Forelimb muscle (tissue), 1 donor: Measurements from ENCODE around the gene ZNF423. TPM values are rescaled to one million over a fixed set of nuclear protein-coding genes. Genes with fewer than 3 reads are reported as not detected.

Experiments
- DNase-seq: peaks from one replicate; pipeline ENCODE4 v3.0.0-alpha.2; 2013; ENCODE audit warnings: low read depth
- polyA plus RNA-seq: library from polyadenylated mRNA; unstranded; fragments of 120-200 nt; gene quantifications from one replicate; pipeline ENCODE4 v1.2.1, GENCODE V29; 2013; ENCODE audit not compliant: insufficient read length

ZNF423 gene
- polyA plus RNA-seq, 1 donor: 26.2 TPM

DNA sequence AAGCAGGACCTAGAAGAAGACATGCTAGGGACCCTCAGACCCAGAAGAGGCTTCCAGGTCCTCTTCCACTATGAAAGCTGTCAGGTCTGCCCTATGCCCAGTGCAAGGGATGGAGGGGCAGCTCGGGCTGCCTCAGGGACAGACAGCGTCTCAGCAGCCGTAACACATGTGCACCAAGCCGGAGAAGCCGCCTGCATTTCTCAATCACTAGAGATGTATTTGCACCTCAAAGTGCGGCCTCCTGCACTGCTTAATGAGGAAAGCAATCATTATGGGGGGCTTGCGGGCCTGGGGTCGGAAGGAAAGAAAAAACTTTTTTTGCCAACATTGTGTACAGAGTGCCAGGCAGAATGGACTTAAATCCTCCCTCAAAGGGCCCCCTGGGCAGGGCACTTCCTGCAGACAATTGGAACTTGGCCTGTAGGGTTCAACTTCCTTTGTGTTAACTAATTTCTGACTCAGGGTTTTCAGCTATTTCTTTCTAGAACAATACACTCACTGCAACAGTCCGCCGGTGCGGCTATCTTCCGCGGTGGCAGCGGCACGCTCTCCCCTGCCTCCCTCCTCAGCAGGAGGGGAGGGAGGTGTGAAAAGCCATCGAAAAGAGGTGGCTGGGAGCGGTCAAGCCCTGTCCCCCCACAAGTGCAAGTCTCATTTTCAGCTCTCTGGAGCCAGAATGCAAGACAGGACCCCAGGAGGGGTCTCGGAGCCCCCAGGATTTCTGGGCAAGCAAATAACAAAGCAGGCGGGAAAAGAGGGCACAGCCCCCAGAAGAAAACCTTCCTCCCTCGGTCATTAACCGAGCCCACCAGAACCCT is 101.2 kb downstream of the ZNF423 start:
- no peak for DNase-seq

DNA sequence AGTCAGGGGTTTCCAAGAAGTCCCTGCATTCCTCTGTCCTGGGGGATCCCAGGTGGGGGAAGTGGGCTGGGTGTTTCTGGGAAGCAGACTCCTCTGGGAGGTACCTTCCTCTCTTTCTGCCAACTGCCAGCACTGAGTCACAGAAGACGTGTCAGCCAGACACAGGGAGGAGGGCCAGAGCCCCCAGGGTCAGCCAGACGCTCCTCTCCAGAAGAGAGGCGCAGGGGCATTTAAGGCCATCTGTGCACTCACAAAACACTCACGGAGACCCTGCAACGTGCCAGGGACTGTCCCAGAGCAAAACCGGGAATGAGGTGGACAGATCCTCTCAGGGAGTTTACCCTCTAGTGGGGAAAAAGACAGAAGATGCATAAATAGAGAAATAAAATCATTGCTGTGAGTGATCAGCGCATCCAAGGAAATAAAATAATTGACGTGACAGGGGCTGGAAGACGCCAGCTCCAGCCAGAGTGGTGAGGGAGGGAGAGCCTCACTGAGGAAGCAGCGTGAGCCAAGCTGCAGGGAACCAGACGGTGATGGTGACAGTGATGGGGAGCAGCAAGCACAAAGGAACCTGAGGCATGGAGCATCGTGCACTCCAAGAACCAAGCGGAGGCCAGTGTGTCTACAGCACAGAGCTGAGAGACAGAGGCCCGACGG is 105.4 kb downstream of the ZNF423 start:
- DNase-seq: no peak

GRCh38 chr16:49749816-49750215 is 106.1 kb downstream of the ZNF423 start:
- no peak for DNase-seq

DNA sequence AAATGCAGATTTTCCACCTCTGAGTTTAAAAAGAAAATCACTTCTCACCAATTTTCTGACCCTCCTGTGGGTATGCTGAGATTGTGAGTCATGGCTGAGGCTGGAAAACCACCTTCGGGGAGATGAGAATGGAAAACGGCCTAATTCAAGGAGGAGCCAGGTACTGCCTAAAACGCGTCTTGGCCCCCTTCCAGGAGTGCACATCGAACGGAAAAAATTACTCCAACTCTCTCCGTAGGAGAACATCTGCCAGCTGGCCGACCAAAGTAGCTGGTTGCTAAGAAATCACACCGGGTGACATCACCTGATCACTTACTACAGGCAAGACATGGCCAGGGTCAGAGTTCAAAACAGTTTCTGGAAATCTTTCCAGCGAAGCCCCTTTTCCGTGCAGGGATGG is 107.6 kb downstream of the ZNF423 start:
- DNase-seq: peak; percentile 62

DNA sequence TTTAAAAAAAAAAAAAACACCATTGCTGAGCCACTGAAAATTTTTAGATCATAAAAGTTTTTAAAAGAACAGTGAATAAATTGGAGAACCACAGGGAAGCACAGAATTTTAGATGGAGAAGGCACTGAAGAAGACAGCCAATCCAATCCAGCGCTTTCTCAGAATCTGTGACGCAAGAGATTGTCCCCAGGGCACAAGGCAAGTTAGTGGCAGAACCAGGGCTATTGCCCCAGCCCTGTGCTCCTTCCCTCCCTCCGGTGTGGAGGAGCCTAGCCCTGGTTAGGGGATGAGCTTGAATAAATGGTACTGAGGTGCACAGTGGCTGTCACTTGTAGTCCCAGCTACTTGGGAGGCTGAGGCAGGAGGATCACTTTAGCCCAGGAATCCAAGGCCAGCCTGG is 108.3 kb downstream of the ZNF423 start:
- no peak for DNase-seq

DNA sequence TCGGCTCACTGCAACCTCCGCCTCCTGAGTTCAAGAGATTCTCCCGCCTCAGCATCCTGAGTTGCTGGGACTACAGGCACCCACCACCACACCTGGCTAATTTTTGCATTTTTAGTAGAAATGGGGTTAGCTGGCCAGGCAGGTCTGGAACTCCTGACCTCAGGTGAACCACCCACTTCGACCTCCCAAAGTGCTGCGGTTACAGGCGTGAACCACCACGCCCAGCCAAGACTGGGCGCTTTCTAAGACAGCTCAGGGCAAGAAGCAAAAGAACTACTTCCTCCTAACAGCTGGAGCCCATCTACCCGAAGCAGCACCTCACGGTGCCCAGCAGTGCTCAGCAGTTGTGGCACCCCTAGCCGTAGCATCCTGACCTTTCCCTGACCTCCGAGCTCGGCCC is 109.4 kb downstream of the ZNF423 start:
- no peak for DNase-seq

DNA sequence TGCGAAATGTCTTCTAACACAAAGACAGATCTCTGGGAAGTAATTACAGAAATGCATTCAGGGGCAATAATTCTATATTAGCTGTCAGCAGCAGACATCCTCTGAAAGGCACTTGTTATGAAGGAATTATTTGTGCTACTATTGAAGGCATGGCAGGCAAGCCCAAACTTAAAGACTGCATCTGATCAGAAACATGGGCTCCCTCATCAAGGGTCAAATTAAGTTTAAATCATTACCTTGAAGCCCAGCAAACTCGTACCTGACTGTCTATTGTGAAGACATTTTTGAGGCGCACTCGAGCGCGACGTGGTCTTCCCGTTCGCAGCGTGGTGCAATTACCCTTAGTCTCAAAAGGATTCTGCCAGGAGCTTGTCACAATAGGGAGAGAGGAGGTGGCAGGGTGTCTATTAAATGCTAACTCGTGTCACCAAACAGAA is 110.6 kb downstream of the ZNF423 start:
- no peak for DNase-seq

DNA sequence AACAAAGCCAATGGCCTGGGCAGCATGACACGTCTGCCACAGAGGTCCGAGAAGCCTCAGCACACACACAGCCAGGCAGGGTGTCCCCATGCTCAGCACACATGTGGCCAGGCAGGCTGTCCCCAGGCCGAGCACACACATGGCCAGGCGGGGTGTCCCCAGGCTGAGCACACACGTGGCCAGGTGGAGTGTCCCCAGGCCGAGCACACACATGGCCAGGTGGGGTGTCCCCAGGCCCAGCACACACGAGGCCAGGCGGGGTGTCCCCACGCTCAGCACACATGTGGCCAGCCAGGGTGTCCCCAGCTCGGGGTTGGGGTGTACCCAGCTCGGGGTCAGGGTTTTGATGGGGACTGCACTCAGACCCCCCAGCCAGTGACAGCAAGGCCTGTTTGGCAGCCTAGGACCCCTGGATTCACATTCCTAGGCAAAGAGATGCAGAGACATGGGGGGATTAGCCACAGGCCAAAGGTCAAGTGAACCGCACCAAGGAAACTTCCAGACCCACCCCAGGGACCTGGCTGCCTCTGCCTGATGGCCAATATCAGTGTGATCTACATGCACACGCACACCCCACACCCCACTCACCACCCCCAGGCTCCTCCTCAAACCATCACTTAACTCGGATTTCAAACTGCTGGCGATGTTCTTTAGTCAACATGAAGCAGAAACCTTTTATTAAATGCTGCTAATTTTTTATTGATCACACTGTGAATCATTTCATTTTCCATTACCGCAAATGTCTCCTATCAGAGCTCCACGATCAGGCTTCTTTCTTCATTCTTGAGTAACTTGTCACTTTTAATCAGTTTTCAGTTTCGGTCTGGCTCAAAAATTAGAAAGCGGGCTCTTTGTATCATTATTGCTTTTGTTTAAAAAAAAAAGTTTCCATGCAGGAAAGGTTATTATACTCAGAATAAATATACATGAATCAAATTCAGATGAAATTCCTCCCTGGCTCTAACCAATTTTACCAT is 111.4 kb downstream of the ZNF423 start:
- no peak for DNase-seq

- no peak for DNase-seq
Observed at GRCh38 chr16:49743658-49744057, 112.3 kb downstream of the ZNF423 start.

DNA sequence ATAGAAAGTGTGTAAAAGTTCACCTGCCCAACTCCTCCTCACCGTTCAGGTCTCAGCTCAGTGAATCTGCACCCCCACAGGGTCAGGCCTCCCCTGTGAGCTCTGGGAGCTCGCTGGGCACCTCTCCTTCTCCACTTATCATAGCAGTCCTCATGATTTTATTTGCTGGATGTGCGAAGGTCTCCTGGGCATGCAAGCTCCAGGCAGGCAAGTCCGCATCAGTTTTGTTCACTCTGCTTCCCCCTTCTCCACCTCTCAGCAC is 112.8 kb downstream of the ZNF423 start:
- DNase-seq: no peak

GRCh38 chr16:49742428-49743202 is 113.3 kb downstream of the ZNF423 start:
- DNase-seq: no peak

DNA sequence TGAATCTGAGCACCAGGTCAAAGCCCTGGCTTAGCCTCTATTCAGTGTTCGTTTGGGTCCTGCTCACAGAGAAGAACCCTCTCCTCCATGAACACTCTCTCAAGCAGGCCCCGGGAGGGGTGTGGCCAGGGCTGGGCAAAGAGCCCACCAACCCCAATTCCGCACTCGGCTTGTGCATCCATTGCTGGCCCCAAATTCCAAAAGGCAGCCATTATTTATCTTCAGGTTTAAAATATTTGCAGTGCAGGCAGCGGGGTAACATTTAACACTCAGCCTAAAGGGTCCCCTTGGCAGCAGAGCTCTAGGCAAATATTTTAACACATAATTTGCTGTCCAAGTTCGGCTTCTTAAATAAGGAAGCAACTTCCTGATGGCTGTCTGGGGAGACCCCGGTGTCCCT is 115.7 kb downstream of the ZNF423 start:
- DNase-seq: no peak

DNA sequence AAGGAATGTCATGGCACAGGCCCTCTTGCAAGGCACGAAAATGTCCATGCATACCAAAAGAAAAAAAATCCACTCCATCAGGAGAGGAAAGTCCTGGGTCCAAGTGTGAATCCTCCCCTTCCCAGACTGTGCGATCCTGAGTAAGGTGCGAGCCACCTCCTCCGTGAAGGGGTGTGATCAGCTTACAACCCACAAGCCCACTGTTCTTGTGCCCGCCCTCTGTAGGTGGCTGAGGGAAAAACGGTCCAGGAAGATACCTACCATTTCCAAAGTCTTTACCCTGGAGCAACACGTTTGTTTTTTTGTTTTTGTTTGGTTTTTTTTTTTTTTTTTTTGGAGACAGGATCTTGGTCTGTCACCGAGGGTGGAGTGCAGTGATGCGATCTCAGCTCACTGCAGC is 116.5 kb downstream of the ZNF423 start:
- no peak for DNase-seq

- no peak for DNase-seq
Observed at GRCh38 chr16:49738832-49739231, 117.1 kb downstream of the ZNF423 start.

DNA sequence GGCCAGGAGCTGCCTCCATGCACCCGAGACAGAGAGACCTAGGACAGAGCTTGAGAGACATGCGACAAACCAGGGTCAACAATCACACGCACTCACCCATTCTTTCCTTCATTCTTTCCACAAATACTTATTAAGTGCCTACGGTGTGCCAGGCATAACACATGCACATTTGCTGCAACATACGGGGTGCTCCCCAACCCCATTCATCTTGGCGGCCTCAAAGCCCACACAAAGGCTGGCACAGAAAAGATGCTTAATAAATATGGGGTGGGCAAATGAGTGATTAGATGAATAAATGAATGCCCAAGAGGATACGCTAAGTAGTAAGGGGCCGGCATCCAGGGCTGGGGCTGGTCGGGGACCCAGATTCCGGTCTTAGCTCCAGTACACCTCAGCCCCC is 117.9 kb downstream of the ZNF423 start:
- DNase-seq: no peak

DNA sequence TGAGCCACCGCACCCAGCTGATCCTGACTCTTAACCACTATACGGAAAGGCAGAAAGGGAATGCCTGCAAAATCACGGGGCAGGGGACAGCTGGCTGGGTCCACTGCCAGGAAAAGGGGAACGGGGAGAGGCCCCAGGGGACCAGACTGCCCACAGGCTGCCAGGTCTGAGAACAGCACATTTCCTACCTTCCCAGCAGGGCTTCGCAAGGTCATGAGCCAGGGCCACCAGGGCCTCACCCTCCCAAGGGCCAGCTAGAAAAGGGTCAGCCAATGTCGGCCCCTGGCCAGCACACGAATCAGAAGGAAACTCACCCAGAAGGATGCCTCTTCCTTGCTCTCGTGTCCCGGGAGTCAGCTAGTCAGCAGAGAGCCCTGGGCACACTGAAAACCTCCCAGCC is 118.4 kb downstream of the ZNF423 start:
- no peak for DNase-seq

GRCh38 chr16:49734331-49734730 is 121.6 kb downstream of the ZNF423 start:
- no peak for DNase-seq

- DNase-seq: no peak
Observed at GRCh38 chr16:49733313-49734009, 122.5 kb downstream of the ZNF423 start.

GRCh38 chr16:49731911-49732310 is 124.0 kb downstream of the ZNF423 start:
- no peak for DNase-seq

- DNase-seq: no peak
Observed at GRCh38 chr16:49730772-49731171, 125.1 kb downstream of the ZNF423 start.

DNA sequence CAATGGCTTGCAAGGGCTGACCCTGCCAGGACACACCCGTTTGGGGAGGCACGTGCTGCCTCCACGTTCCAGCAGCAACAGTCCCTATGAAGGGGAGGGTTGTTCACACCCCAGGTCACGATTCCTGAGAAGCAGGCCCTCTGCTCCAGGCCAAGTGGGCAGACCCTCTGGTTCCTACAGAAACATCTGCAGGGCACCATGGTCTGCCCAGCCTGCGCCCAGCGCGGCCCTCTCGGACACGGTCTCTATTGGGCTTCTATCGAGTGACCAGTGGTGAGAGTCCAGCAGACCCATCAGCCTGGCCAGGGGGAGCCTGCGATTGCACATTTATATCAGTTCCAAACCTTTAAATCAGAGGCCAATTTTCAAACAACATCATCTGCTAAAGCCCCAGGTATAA is 128.3 kb downstream of the ZNF423 start:
- DNase-seq: no peak
